ENCODE data around the gene OR10H4. TPM values are rescaled to one million over a fixed set of nuclear protein-coding genes. Genes with fewer than 3 reads are reported as not detected.
"Not testable (repeated sequence)": the region's sequence is repeated elsewhere in the genome, so short reads cannot be mapped to it uniquely, and the experiment has no call there.

OR10H4 gene
- total RNA-seq, 2 experiments from 2014 or later, result not detected

GRCh38 chr19:15919243-15919642, 29.6 kb upstream of the OR10H4 start:
- no peaks in the 10 kb centered on the region for H3K4me1 Mint-ChIP-seq
- peaks cover 20% of the 10 kb centered on the region for H3K27me3 Mint-ChIP-seq
- peaks cover 3% of the 10 kb centered on the region for H3K36me3 Mint-ChIP-seq (ENCODE audit: low read depth)
- no peaks in the 10 kb centered on the region for H3K9me3 Mint-ChIP-seq (ENCODE audit: low read depth)
- no peak overlapping the region for H3K4me3 Mint-ChIP-seq
- DNase-seq (no peak), ATAC-seq (no peak)
- intact Hi-C loops (cut with DNase I, micrococcal nuclease), result no loop called here
- no peak overlapping the region for H3K27ac Mint-ChIP-seq
- ChIA-PET POLR2A (no interaction called here), CTCF (no interaction called here)

DNA sequence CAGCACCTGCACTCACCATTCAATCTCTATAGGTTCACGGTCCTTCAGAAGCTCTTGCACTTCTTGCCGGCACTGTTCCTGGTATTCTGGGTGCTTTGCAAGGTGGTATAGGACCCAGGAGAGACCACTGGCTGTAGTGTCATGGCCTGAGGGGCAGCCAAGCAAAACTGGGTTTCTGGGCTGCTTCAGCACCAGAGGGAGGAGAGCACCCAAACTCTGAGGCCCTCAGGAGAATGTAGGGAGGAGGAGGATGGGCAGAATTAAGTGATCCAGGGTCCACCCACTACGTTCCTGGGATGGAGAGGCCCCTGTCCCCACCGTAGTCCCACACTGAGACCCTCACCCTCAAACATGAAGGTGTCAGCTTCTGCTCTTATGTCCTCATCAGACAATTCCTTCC, 26.8 kb upstream of the OR10H4 start:
- no peak overlapping the region for H3K27ac Mint-ChIP-seq
- DNase-seq (no peak), ATAC-seq (no peak)
- H3K4me1 Mint-ChIP-seq, result no peaks in the 10 kb centered on the region
- intact Hi-C loops (cut with DNase I, micrococcal nuclease), result no loop called here
- no peak overlapping the region for H3K4me3 Mint-ChIP-seq
- ChIA-PET POLR2A (no interaction called here), CTCF (no interaction called here)
- peaks cover 24% of the 10 kb centered on the region for H3K27me3 Mint-ChIP-seq
- H3K9me3 Mint-ChIP-seq (ENCODE audit: low read depth), result no peaks in the 10 kb centered on the region
- no peaks in the 10 kb centered on the region for H3K36me3 Mint-ChIP-seq (ENCODE audit: low read depth)

GRCh38 chr19:15923702-15924101, 25.1 kb upstream of the OR10H4 start:
- DNase-seq (no peak), ATAC-seq (no peak)
- H3K36me3 Mint-ChIP-seq (ENCODE audit: low read depth), result no peaks in the 10 kb centered on the region
- H3K4me1 Mint-ChIP-seq, result no peaks in the 10 kb centered on the region
- H3K9me3 Mint-ChIP-seq (ENCODE audit: low read depth), result no peaks in the 10 kb centered on the region
- POLR2A ChIA-PET, result no interaction called here
- CTCF ChIA-PET, result no interaction called here
- no peak overlapping the region for H3K4me3 Mint-ChIP-seq
- intact Hi-C loops (cut with DNase I, micrococcal nuclease), result no loop called here
- no peak overlapping the region for H3K27ac Mint-ChIP-seq
- H3K27me3 Mint-ChIP-seq, result peaks cover 22% of the 10 kb centered on the region

DNA sequence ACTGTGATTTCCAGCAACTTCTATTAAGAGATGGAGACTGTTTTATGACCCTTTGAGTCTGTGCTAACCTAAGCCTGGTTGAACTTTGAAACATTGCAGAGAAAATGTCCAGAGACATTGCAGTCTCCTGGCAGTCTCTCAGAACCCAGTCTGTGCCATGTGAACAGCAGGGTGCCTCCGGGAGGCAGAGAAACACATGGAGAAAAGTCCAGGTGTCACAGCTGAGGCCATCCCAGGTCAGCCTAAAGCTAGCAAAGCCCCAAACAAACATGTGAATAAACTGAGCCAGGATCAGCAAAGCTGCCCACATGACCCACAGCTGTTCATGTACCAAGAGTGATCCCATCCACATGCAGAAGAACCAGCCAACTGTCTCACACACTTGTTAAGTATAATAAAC, 22.3 kb upstream of the OR10H4 start:
- Mint-ChIP-seq H3K4me3 (no peak overlapping the region), H3K36me3 (ENCODE audit: low read depth) (no peaks in the 10 kb centered on the region), H3K27ac (no peak overlapping the region), H3K4me1 (no peaks in the 10 kb centered on the region), H3K9me3 (ENCODE audit: low read depth) (peaks cover 5% of the 10 kb centered on the region), H3K27me3 (peaks cover 20% of the 10 kb centered on the region)
- CTCF ChIA-PET, result no interaction called here
- no peak for DNase-seq
- intact Hi-C loops (cut with DNase I, micrococcal nuclease), result no loop called here
- POLR2A ChIA-PET, result no interaction called here
- no peak for ATAC-seq

DNA sequence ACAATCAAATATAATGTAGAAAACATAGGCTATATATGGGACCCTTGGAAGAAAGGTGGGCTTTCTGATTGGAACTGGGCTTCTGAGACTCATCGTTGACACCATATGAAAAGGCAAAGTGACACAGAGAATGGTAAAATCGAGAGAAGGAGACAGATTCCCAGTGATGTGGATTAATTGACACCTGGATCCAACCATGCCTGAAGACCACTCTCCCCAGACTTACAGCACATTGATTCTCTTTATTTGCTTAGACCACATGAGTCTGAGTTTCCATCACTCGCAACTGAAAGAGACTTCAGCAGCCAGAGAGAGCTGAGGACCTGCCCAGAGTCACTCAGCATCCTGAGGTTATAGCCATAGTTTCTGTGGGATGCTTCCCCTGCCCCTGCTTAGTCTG, 20.5 kb upstream of the OR10H4 start:
- H3K36me3 Mint-ChIP-seq (ENCODE audit: low read depth), result no peaks in the 10 kb centered on the region
- intact Hi-C loops (cut with DNase I, micrococcal nuclease), result no loop called here
- ChIA-PET POLR2A (no interaction called here), CTCF (no interaction called here)
- no peak overlapping the region for H3K27ac Mint-ChIP-seq
- H3K9me3 Mint-ChIP-seq (ENCODE audit: low read depth), result peaks cover 5% of the 10 kb centered on the region
- no peaks in the 10 kb centered on the region for H3K4me1 Mint-ChIP-seq
- no peak for DNase-seq
- no peak overlapping the region for H3K4me3 Mint-ChIP-seq
- ATAC-seq, result no peak
- H3K27me3 Mint-ChIP-seq, result peaks cover 20% of the 10 kb centered on the region

DNA sequence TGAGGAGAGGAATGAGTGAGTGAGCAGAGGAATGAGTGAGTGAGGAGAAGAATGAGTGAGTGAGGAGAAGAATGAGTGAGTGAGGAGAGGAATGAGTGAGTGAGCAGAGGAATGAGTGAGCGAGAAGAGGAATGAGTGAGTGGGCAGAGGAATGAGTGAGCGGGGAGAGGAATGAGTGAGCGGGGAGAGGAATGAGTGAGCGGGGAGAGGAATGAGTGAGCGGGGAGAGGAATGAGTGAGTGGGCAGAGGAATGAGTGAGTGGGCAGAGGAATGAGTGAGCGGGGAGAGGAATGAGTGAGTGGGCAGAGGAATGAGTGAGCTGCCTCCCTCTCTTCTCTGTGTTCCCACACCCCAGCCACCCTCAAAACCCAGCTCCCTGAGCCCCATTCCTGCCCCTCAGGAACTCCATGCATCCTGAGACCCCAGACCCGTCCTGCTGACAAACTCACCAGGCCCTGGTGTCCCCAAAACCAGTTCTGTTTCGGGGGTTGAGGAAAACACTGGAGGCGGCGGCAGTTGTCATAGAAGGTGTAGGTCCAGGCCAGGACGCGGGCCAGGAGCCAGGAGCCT, 15.0 kb upstream of the OR10H4 start:
- H3K9me3 Mint-ChIP-seq (ENCODE audit: low read depth); H3K4me1 Mint-ChIP-seq; CTCF ChIA-PET; H3K4me3 Mint-ChIP-seq; POLR2A ChIA-PET; intact Hi-C loops (cut with DNase I, micrococcal nuclease); H3K27ac Mint-ChIP-seq; H3K36me3 Mint-ChIP-seq (ENCODE audit: low read depth); H3K27me3 Mint-ChIP-seq; ATAC-seq: not testable (repeated sequence)
- peak; percentile 33 for DNase-seq

- no peaks in the 10 kb centered on the region for H3K36me3 Mint-ChIP-seq (ENCODE audit: low read depth)
- peaks cover 5% of the 10 kb centered on the region for H3K27me3 Mint-ChIP-seq
- intact Hi-C loops (cut with DNase I, micrococcal nuclease), result no loop called here
- no peak within 1 kb of the TSS for H3K27ac Mint-ChIP-seq
- peaks cover 5% of the 10 kb centered on the region for H3K9me3 Mint-ChIP-seq (ENCODE audit: low read depth)
- ChIA-PET POLR2A (no interaction called here), CTCF (interaction anchor here (1.0 kb wide), 1 partner anchor 125 kb away, joined by 4 read pairs; no protein-coding TSS in a partner anchor)
- no peak for ATAC-seq
- H3K4me3 Mint-ChIP-seq, result no peak within 1 kb of the TSS
- no peak for DNase-seq
- H3K4me1 Mint-ChIP-seq, result no peaks in the 10 kb centered on the region
These were observed 14.3 kb upstream of the OR10H4 start, which contains the start of gene CYP4F11 for GRCh38 chr19:15934332-15935078. Gene CYP4F11, minus strand, starts transcription at chr19:15934529. Its CDS starts 121 bp downstream, at chr19:15934408.

- POLR2A ChIA-PET, result no interaction called here
- DNase-seq, result no peak
- H3K9me3 Mint-ChIP-seq (ENCODE audit: low read depth), result peaks cover 5% of the 10 kb centered on the region
- H3K4me1 Mint-ChIP-seq, result no peaks in the 10 kb centered on the region
- no peak for ATAC-seq
- H3K27ac Mint-ChIP-seq, result no peak overlapping the region
- H3K4me3 Mint-ChIP-seq, result no peak overlapping the region
- CTCF ChIA-PET, result interaction anchor here (0.6 to 1.0 kb wide), 3 partner anchors 36 to 1372 kb away, joined by 3 to 4 read pairs (median 3); no protein-coding TSS in a partner anchor
- intact Hi-C loops (cut with DNase I, micrococcal nuclease), result no loop called here
- H3K36me3 Mint-ChIP-seq (ENCODE audit: low read depth), result no peaks in the 10 kb centered on the region
- H3K27me3 Mint-ChIP-seq, result peaks cover 4% of the 10 kb centered on the region
These were observed 13.6 kb upstream of the OR10H4 start for GRCh38 chr19:15935167-15935702.

DNA sequence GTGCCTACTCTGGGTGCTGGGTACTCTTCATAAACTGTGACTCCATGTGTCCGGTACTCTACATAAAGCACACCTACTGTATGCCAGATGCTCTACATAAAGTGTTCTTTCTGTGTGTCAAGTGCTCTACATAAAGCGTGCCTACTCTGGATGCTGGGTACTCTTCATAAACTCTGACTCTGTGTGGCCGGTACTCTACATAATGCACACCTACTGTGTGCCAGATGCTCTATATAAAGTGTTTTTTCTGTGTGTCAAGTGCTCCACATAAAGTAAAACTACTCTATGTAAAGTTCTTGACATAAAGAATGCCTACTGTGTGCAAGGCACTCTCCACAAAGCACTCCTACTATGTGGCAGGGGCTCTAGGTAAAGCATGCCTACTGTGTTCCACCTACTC, 12.6 kb upstream of the OR10H4 start:
- DNase-seq (no peak), ATAC-seq (no peak)
- H3K36me3 Mint-ChIP-seq (ENCODE audit: low read depth), result no peaks in the 10 kb centered on the region
- intact Hi-C loops (cut with DNase I, micrococcal nuclease), result no loop called here
- no peak overlapping the region for H3K4me3 Mint-ChIP-seq
- H3K27ac Mint-ChIP-seq, result no peak overlapping the region
- peaks cover 2% of the 10 kb centered on the region for H3K9me3 Mint-ChIP-seq (ENCODE audit: low read depth)
- H3K4me1 Mint-ChIP-seq, result no peaks in the 10 kb centered on the region
- H3K27me3 Mint-ChIP-seq, result no peaks in the 10 kb centered on the region
- CTCF ChIA-PET, result interaction anchor here (0.6 kb wide), 1 partner anchor 35 kb away, joined by 3 read pairs; no protein-coding TSS in a partner anchor
- POLR2A ChIA-PET, result no interaction called here

GRCh38 chr19:15936950-15937349, 11.9 kb upstream of the OR10H4 start:
- no peaks in the 10 kb centered on the region for H3K27me3 Mint-ChIP-seq
- ATAC-seq, result no peak
- no peaks in the 10 kb centered on the region for H3K4me1 Mint-ChIP-seq
- no peaks in the 10 kb centered on the region for H3K9me3 Mint-ChIP-seq (ENCODE audit: low read depth)
- ChIA-PET CTCF (interaction anchor here (1.0 kb wide), 1 partner anchor 11 kb away, joined by 3 read pairs; no protein-coding TSS in a partner anchor), POLR2A (no interaction called here)
- no peak for DNase-seq
- H3K4me3 Mint-ChIP-seq, result no peak overlapping the region
- H3K36me3 Mint-ChIP-seq (ENCODE audit: low read depth), result no peaks in the 10 kb centered on the region
- no peak overlapping the region for H3K27ac Mint-ChIP-seq
- intact Hi-C loops (cut with DNase I, micrococcal nuclease), result no loop called here

GRCh38 chr19:15937771-15938170, 11.0 kb upstream of the OR10H4 start:
- Mint-ChIP-seq H3K4me3 (no peak overlapping the region), H3K9me3 (ENCODE audit: low read depth) (no peaks in the 10 kb centered on the region), H3K27ac (no peak overlapping the region), H3K27me3 (peaks cover 2% of the 10 kb centered on the region), H3K4me1 (no peaks in the 10 kb centered on the region), H3K36me3 (ENCODE audit: low read depth) (no peaks in the 10 kb centered on the region)
- intact Hi-C loops (cut with DNase I, micrococcal nuclease), result no loop called here
- ATAC-seq, result no peak
- no peak for DNase-seq
- ChIA-PET POLR2A (no interaction called here), CTCF (no interaction called here)

GRCh38 chr19:15944401-15944800, 4.4 kb upstream of the OR10H4 start:
- POLR2A ChIA-PET, result no interaction called here
- intact Hi-C loops (cut with DNase I, micrococcal nuclease), result no loop called here
- CTCF ChIA-PET, result no interaction called here

More at GRCh38 chr19:15944401-15944800, 4.4 kb upstream of the OR10H4 start:
- Mint-ChIP-seq H3K4me3 (no peak overlapping the region), H3K36me3 (ENCODE audit: low read depth) (peaks cover 4% of the 10 kb centered on the region), H3K9me3 (ENCODE audit: low read depth) (peaks cover 9% of the 10 kb centered on the region), H3K27me3 (peaks cover 14% of the 10 kb centered on the region), H3K4me1 (no peaks in the 10 kb centered on the region), H3K27ac (no peak overlapping the region)
- DNase-seq, result no peak
- no peak for ATAC-seq

All from activated CD4-positive, alpha-beta T cell treated with anti-CD3 and anti-CD28 coated beads for 36 hours (primary cell).